HepG2 (cell line): ENCODE data around the gene PTK7. TPM values are rescaled to one million over a fixed set of nuclear protein-coding genes. Genes with fewer than 3 reads are reported as not detected.
A peak's percentile ranks its signal among the peaks of the same experiment; 100 is the strongest.

Experiments used
- ATAD3A ChIP-seq: sonication (generic); formaldehyde crosslinking; IDR thresholded peaks from 2 replicates; pipeline ENCODE4 v1.4.0; 2020; ENCODE audit warnings: missing genetic modification reagents
- BCLAF1 ChIP-seq: fragments of 450-650 bp; IDR thresholded peaks from 2 replicates; pipeline ENCODE4 v1.6.1; 2017; ENCODE audit warnings: mild to moderate bottlenecking
- E2F1 ChIP-seq: sonication (generic); formaldehyde crosslinking; IDR thresholded peaks from 2 replicates; pipeline ENCODE4 v1.5.0; 2020; ENCODE audit warnings: missing genetic modification reagents
- FOXO4 ChIP-seq: sonication (generic); formaldehyde crosslinking; conservative IDR thresholded peaks from 2 replicates; pipeline ENCODE4 v1.8.1; 2023; ENCODE audit warnings: missing genetic modification reagents
- GATA4 ChIP-seq: sonication (generic); IDR thresholded peaks from 2 replicates; pipeline ENCODE4 v1.6.1; 2016; ENCODE audit warnings: antibody characterized with exemption, low read depth, borderline replicate concordance
- GATAD2A ChIP-seq: IDR thresholded peaks from 2 replicates; pipeline ENCODE4 v1.6.1; 2016
- HHEX ChIP-seq: IDR thresholded peaks from 2 replicates; pipeline ENCODE4 v1.6.1; 2016; ENCODE audit warnings: control low read depth
- HOXA3 ChIP-seq: sonication (generic); formaldehyde crosslinking; IDR thresholded peaks from 2 replicates; pipeline ENCODE4 v1.5.0; 2020; ENCODE audit warnings: missing genetic modification reagents
- MXI1 ChIP-seq: IDR thresholded peaks from 3 replicates; pipeline ENCODE4 v1.6.1; 2012; ENCODE audit warnings: low read depth, low read length, inconsistent platforms, borderline replicate concordance
- NR1H2 ChIP-seq: sonication (generic); formaldehyde crosslinking; IDR thresholded peaks from 2 replicates; pipeline ENCODE4 v1.8.1; 2022; ENCODE audit warnings: low read depth, missing genetic modification reagents, borderline replicate concordance
- SP4 ChIP-seq: sonication (generic); formaldehyde crosslinking; IDR thresholded peaks from 2 replicates; pipeline ENCODE4 v1.8.1; 2023; ENCODE audit warnings: mild to moderate bottlenecking, missing genetic modification reagents
- USF2 ChIP-seq, 2 experiments: sonication (generic) in 1 of 2; formaldehyde crosslinking in 1 of 2; IDR thresholded peaks; 2 replicates each; pipeline versions ENCODE4 v1.5.1 to v1.6.1; 2011 to 2020; ENCODE audit warnings: borderline replicate concordance in 1 of 2, low read depth in 1 of 2, low read length in 1 of 2, mild to moderate bottlenecking in 1 of 2, missing genetic modification reagents in 1 of 2, moderate library complexity in 1 of 2
- YEATS2 ChIP-seq: sonication (generic); formaldehyde crosslinking; IDR thresholded peaks from 2 replicates; pipeline ENCODE4 v1.4.0; 2020; ENCODE audit warnings: missing genetic modification reagents, borderline replicate concordance
- ZFP36L1 ChIP-seq: sonication (generic); formaldehyde crosslinking; IDR thresholded peaks from 2 replicates; pipeline ENCODE4 v1.8.0; 2022; ENCODE audit warnings: mild to moderate bottlenecking, missing genetic modification reagents, moderate library complexity
- ZNF280D ChIP-seq: sonication (generic); formaldehyde crosslinking; IDR thresholded peaks from 2 replicates; pipeline ENCODE4 v1.5.1; 2020; ENCODE audit warnings: mild to moderate bottlenecking, missing genetic modification reagents
- ZNF329 ChIP-seq: sonication (generic); formaldehyde crosslinking; IDR thresholded peaks from 2 replicates; pipeline ENCODE4 v1.9.0; 2021; ENCODE audit warnings: low read depth, mild to moderate bottlenecking, missing genetic modification reagents
- ZNF530 ChIP-seq: sonication (generic); formaldehyde crosslinking; IDR thresholded peaks from 2 replicates; pipeline ENCODE4 v1.5.0; 2020; ENCODE audit warnings: low read depth, mild to moderate bottlenecking, missing genetic modification reagents
- ZNF678 ChIP-seq: sonication (generic); formaldehyde crosslinking; IDR thresholded peaks from 2 replicates; pipeline ENCODE4 v1.4.0; 2020; ENCODE audit warnings: mild to moderate bottlenecking, missing genetic modification reagents
- ZNF773 ChIP-seq: sonication (generic); formaldehyde crosslinking; IDR thresholded peaks from 2 replicates; pipeline ENCODE4 v1.4.0; 2020; ENCODE audit warnings: missing genetic modification reagents, borderline replicate concordance
- polyA plus RNA-seq, 8 experiments: library from polyadenylated mRNA; depleted of rRNA in 3 of 8; stranded (reverse) in 7 of 8; unstranded in 1 of 8; fragments of >200 nt; fragmentation: Illumina TruSeq in 4 of 8; extraction: Trizol in 4 of 8; gene quantifications; 2 replicates each; pipeline versions ENCODE4 v1.2.1 to v1.2.3, GENCODE V29; 2011 to 2016; ENCODE audit warnings: low read depth in 4 of 8, missing spikeins in 1 of 8, mixed read lengths in 1 of 8; ENCODE audit not compliant: insufficient read depth in 1 of 8
- total RNA-seq, 5 experiments: library from RNA; depleted of rRNA; stranded (reverse); fragments of >200 nt; fragmentation: Illumina TruSeq; extraction: Trizol; gene quantifications; 2 replicates each; pipeline ENCODE4 v1.2.3, GENCODE V29; 2016; ENCODE audit warnings: low read depth in 1 of 5

Gene PTK7
- total and polyA plus RNA-seq, 2 of the 13 experiments (the other 11 are each of a cell fraction or from before 2014, with no cell fraction given): 98.5 to 99.8 TPM

- TF ChIP-seq MXI1 (no peak; the same call in 2 of the 3 replicates), USF2 (IDR thresholded peaks at IDR 0.05; ENCODE audit: low read depth, low read length) (no peak), USF2 (CRISPR knock-in tag; IDR thresholded peaks at IDR 0.05; ENCODE audit: borderline replicate concordance) (no peak), FOXO4 (no peak), GATA4 (peak; percentile 73; the same call in 1 of the 2 replicates), BCLAF1 (no peak), ZNF773 (CRISPR knock-in tag) (no peak), ATAD3A (CRISPR knock-in tag) (no peak), HOXA3 (CRISPR knock-in tag) (peak; percentile 58; the same call in 1 of the 2 replicates), YEATS2 (CRISPR knock-in tag) (0 out of 2 replicates have a peak, but pooled peaks have one; percentile 67), GATAD2A (CRISPR knock-in tag) (peak; percentile 88), ZNF678 (no peak), SP4 (CRISPR knock-in tag) (no peak), NR1H2 (CRISPR knock-in tag) (no peak), ZFP36L1 (CRISPR knock-in tag) (no peak), ZNF280D (0 out of 2 replicates have a peak, but pooled peaks have one; percentile 54), HHEX (peak; percentile 84), ZNF530 (CRISPR knock-in tag) (no peak), E2F1 (CRISPR knock-in tag) (no peak), ZNF329 (CRISPR knock-in tag) (no peak)
Observed at GRCh38 chr6:43089874-43090558, 13.9 kb downstream of the PTK7 start (continued).
